ENCODE measurements around the gene ALG11. TPM values are rescaled to one million over a fixed set of nuclear protein-coding genes. Genes with fewer than 3 reads are reported as not detected.
"Not testable (repeated sequence)": the region's sequence is repeated elsewhere in the genome, so short reads cannot be mapped to it uniquely, and the experiment has no call there.

Gene ALG11
- total RNA-seq, 4 donors from 2014 or later = 7.4 to 23.7 (median 13.2) TPM

- WGBS = 99% methylated on average over 3 of the region's 3 CpGs
- no peak for TF ChIP-seq CTCF (IDR thresholded peaks at IDR 0.05)
- no peak for TF ChIP-seq POLR2AphosphoS5 (IDR thresholded peaks at IDR 0.05)
- no peak for TF ChIP-seq EP300 (IDR thresholded peaks at IDR 0.05)
- no peak for TF ChIP-seq POLR2A (IDR thresholded peaks at IDR 0.05)
- Histone ChIP-seq H3K4me1 (no peaks in the 10 kb centered on the region), H3K9me3 (peaks cover 9% of the 10 kb centered on the region), H3K36me3 (peaks cover 92% of the 10 kb centered on the region), H3K27ac (no peak within 1 kb of the TSS), H3K4me3 (no peak within 1 kb of the TSS), H3K27me3 (no peaks in the 10 kb centered on the region)
- no peak for DNase-seq (ENCODE audit: low spot score in 2 of 2)
Observed at GRCh38 chr13:52024481-52024880, 12.3 kb downstream of the ALG11 start, which contains the start of gene UTP14C. TSS of gene UTP14C (plus strand) at chr13:52024691. CDS start at chr13:52028805, 4,114 bp downstream.

GRCh38 chr13:52025475-52026245, 13.5 kb downstream of the ALG11 start:
- TF ChIP-seq POLR2A (IDR thresholded peaks at IDR 0.05) = no peak
- no peak for TF ChIP-seq POLR2AphosphoS5 (IDR thresholded peaks at IDR 0.05)
- TF ChIP-seq CTCF (IDR thresholded peaks at IDR 0.05) = no peak
- no peak for TF ChIP-seq EP300 (IDR thresholded peaks at IDR 0.05)
- no peak for DNase-seq (ENCODE audit: low spot score in 2 of 2)
- WGBS = 96% methylated on average over 8 of the region's 8 CpGs
- H3K27ac ChIP-seq = no peak overlapping the region
- H3K27me3 ChIP-seq = no peaks in the 10 kb centered on the region
- no peaks in the 10 kb centered on the region for H3K4me1 ChIP-seq
- peaks cover 9% of the 10 kb centered on the region for H3K9me3 ChIP-seq
- H3K36me3 ChIP-seq = peaks cover 80% of the 10 kb centered on the region
- H3K4me3 ChIP-seq = no peak overlapping the region

- Histone ChIP-seq H3K4me1 (no peaks in the 10 kb centered on the region), H3K9me3 (peaks cover 9% of the 10 kb centered on the region), H3K27me3 (no peaks in the 10 kb centered on the region), H3K36me3 (peaks cover 74% of the 10 kb centered on the region), H3K27ac (no peak overlapping the region), H3K4me3 (no peak overlapping the region)
- no peak for DNase-seq (ENCODE audit: low spot score in 2 of 2)
- WGBS = 96% methylated on average over 3 of the region's 3 CpGs
- TF ChIP-seq POLR2A (IDR thresholded peaks at IDR 0.05) = no peak
- TF ChIP-seq CTCF (IDR thresholded peaks at IDR 0.05) = no peak
- no peak for TF ChIP-seq POLR2AphosphoS5 (IDR thresholded peaks at IDR 0.05)
- TF ChIP-seq EP300 (IDR thresholded peaks at IDR 0.05) = no peak
Observed at GRCh38 chr13:52026246-52026626, 14.0 kb downstream of the ALG11 start.

- no peak overlapping the region for H3K27ac ChIP-seq
- DNase-seq (ENCODE audit: low spot score in 2 of 2) = no peak
- TF ChIP-seq CTCF (IDR thresholded peaks at IDR 0.05) (no peak), POLR2AphosphoS5 (IDR thresholded peaks at IDR 0.05) (no peak), EP300 (IDR thresholded peaks at IDR 0.05) (no peak), POLR2A (IDR thresholded peaks at IDR 0.05) (no peak)
- WGBS = 97% methylated on average over 1 of the region's 1 CpG
- H3K9me3 ChIP-seq = peaks cover 12% of the 10 kb centered on the region
- no peak overlapping the region for H3K4me3 ChIP-seq
- H3K4me1 ChIP-seq = no peaks in the 10 kb centered on the region
- peaks cover 58% of the 10 kb centered on the region for H3K36me3 ChIP-seq
- H3K27me3 ChIP-seq = no peaks in the 10 kb centered on the region
Observed at GRCh38 chr13:52027832-52028231, 15.6 kb downstream of the ALG11 start.

- TF ChIP-seq CTCF (IDR thresholded peaks at IDR 0.05) (no peak), POLR2AphosphoS5 (IDR thresholded peaks at IDR 0.05) (no peak), EP300 (IDR thresholded peaks at IDR 0.05) (no peak), POLR2A (IDR thresholded peaks at IDR 0.05) (no peak)
- no peak for DNase-seq (ENCODE audit: low spot score in 2 of 2)
- Histone ChIP-seq H3K4me3 (no peak overlapping the region), H3K27ac (no peak overlapping the region), H3K36me3 (peaks cover 41% of the 10 kb centered on the region), H3K27me3 (no peaks in the 10 kb centered on the region), H3K9me3 (peaks cover 12% of the 10 kb centered on the region), H3K4me1 (no peaks in the 10 kb centered on the region)
- WGBS = 86% methylated on average over 4 of the region's 4 CpGs
Observed at GRCh38 chr13:52029569-52029968, 17.4 kb downstream of the ALG11 start.

- H3K27me3 ChIP-seq; H3K27ac ChIP-seq; DNase-seq (ENCODE audit: low spot score in 2 of 2); H3K4me3 ChIP-seq; H3K4me1 ChIP-seq: not testable (repeated sequence)
- peaks cover 12% of the 10 kb centered on the region for H3K9me3 ChIP-seq
- H3K36me3 ChIP-seq = peaks cover 33% of the 10 kb centered on the region
- whole genome bisulfite sequencing = 97% methylated on average over 6 of the region's 6 CpGs
Observed at GRCh38 chr13:52030401-52030800, 18.2 kb downstream of the ALG11 start.

All from suprapubic skin (tissue), 4 donors.